Panc1 (cell line): ENCODE measurements around the gene RBM44. TPM values are rescaled to one million over a fixed set of nuclear protein-coding genes. Genes with fewer than 3 reads are reported as not detected.
"Not testable (repeated sequence)": the region's sequence is repeated elsewhere in the genome, so short reads cannot be mapped to it uniquely, and the experiment has no call there.

Source experiments
- ATAC-seq: fragments of 200-7000 bp; cut with Tn5 transposase; 2 replicates; pipeline ENCODE4 v1.9.1; 2020; ENCODE audit warnings: mild to moderate bottlenecking, moderate library complexity
- BruUV-seq: library from RNA; stranded (reverse); fragments of 400-500 nt; replicated peaks from 2 replicates; lab custom pipeline; 2021; lab: Mats Ljungman, UMichigan
- CTCF ChIA-PET: fragments of 300-600 bp; sonication (Branson Sonifier 250); formaldehyde crosslinking; loops from one replicate; lab custom pipeline; 2022; ENCODE audit warnings: antibody characterized with exemption; lab: Charles Lee
- POLR2A ChIA-PET: fragments of 300-600 bp; sonication (Branson Sonifier 250); formaldehyde crosslinking; loops from one replicate; lab custom pipeline; 2022; ENCODE audit warnings: antibody characterized with exemption; lab: Charles Lee
- DNase-seq: peaks from one replicate; pipeline ENCODE4 v3.0.0-alpha.2; 2010; ENCODE audit warnings: low read depth, low spot score
- H3K27ac ChIP-seq: 2 replicates; pipeline ENCODE4 v1.5.1; 2011; ENCODE audit warnings: mild to moderate bottlenecking, low read length, inconsistent platforms
- H3K27me3 ChIP-seq: fragments of 200-500 bp; sonication (Bioruptor generic); 2 replicates; pipeline ENCODE4 v1.6.0; 2014; ENCODE audit warnings: low read length, inconsistent platforms; ENCODE audit not compliant: control insufficient read depth, insufficient read depth
- H3K36me3 ChIP-seq: fragments of 200-500 bp; sonication (Bioruptor generic); 2 replicates; pipeline ENCODE4 v1.5.1; 2014; ENCODE audit warnings: inconsistent platforms, mild to moderate bottlenecking, low read length, moderate library complexity; ENCODE audit not compliant: control insufficient read depth, insufficient read depth
- H3K4me1 ChIP-seq: 2 replicates; pipeline ENCODE4 v1.5.1; 2011; ENCODE audit warnings: inconsistent platforms, mild to moderate bottlenecking, low read length, moderate library complexity; ENCODE audit not compliant: control insufficient read depth, insufficient read depth
- H3K4me3 ChIP-seq, 2 experiments: 2 replicates each; pipeline ENCODE4 v1.5.1; 2011 to 2012; ENCODE audit warnings: low read depth in 2 of 2, low read length in 2 of 2, mild to moderate bottlenecking in 2 of 2, inconsistent platforms in 1 of 2, moderate library complexity in 1 of 2
- H3K9me3 ChIP-seq: fragments of 200-500 bp; sonication (Bioruptor generic); 2 replicates; pipeline ENCODE4 v1.5.1; 2014; ENCODE audit warnings: low read depth, mild to moderate bottlenecking, inconsistent platforms, low read length, moderate library complexity; ENCODE audit not compliant: control insufficient read depth, insufficient read depth
- POLR2AphosphoS5 ChIP-seq: IDR thresholded peaks from 2 replicates; pipeline ENCODE4 v1.6.1; 2012; ENCODE audit warnings: mild to moderate bottlenecking, low read depth, low read length, moderate library complexity
- REST ChIP-seq, 2 experiments: IDR thresholded peaks; 2 replicates each; pipeline ENCODE4 v1.6.1; 2011 to 2012; ENCODE audit warnings: low read depth in 2 of 2, control low read depth in 1 of 2, low read length in 1 of 2, mild to moderate bottlenecking in 1 of 2, moderate library complexity in 1 of 2; ENCODE audit not compliant: insufficient read depth in 1 of 2
- SIN3A ChIP-seq: IDR thresholded peaks from 2 replicates; pipeline ENCODE4 v1.6.1; 2012; ENCODE audit warnings: low read depth, mild to moderate bottlenecking, low read length, moderate library complexity, borderline replicate concordance; ENCODE audit not compliant: insufficient read depth
- TCF7L2 ChIP-seq: IDR thresholded peaks from 2 replicates; pipeline ENCODE4 v1.6.1; 2011; ENCODE audit warnings: mild to moderate bottlenecking, low read depth, low read length, inconsistent platforms
- in situ Hi-C: cut with HindIII; loops from 2 replicates; pipeline ENCODE4 v1.10.0; 2016; ENCODE audit warnings: low sequenced_read_pairs, low pct_unique_long_range_greater_than_20kb
- intact Hi-C: fragments of 100-400 bp; cut with micrococcal nuclease; formaldehyde crosslinking; loops from one replicate; pipeline ENCODE4 v1.10.0; 2022; ENCODE audit not compliant: unreplicated experiment
- total RNA-seq: library from RNA; stranded (reverse); gene quantifications from one replicate; pipeline ENCODE4 v1.2.1, GENCODE V29; 2021; ENCODE audit not compliant: unreplicated experiment
- TF ChIP-seq, protein P1 (sequence below): fragments of 450-650 bp; IDR thresholded peaks from 2 replicates; pipeline ENCODE4 v1.5.1; 2017; ENCODE audit warnings: mild to moderate bottlenecking

RBM44 gene
- total RNA-seq, 1 experiment from 2014 or later: 0.90 TPM

DNA sequence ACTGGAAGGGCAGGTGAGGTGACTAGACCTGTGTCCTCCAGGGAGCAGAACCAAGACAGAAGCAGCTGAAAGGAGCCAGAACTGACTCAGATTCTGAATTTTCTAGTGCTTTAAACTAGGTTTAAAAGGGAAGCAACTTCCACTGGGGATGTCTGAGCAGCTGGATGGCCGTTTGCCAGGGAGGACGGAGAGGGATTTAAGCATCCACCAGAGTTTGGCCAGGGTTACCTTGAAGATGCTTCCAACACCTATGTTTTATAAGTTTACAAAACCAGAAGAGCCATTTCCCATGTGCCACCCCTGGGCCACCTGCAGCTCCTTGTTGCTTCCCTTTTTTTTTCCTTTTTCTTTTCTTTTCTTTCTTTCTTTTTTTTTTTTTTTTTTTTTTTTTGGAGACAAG, 48.6 kb upstream of the RBM44 start:
- Histone ChIP-seq H3K27me3 (no peaks in the 10 kb centered on the region), H3K4me3 (no peak overlapping the region), H3K36me3 (peaks cover 18% of the 10 kb centered on the region), H3K9me3 (no peaks in the 10 kb centered on the region), H3K27ac (no peak overlapping the region), H3K4me1 (no peaks in the 10 kb centered on the region)
- no TSS peak for BruUV-seq
- no peak for TF ChIP-seq POLR2AphosphoS5
- no peak for TF ChIP-seq TCF7L2
- no peak for TF ChIP-seq REST (IDR thresholded peaks at IDR 0.05; ENCODE audit: insufficient read depth in 1 of 2, low read depth in 2 of 2, low read length in 1 of 2)
- TF ChIP-seq, protein P1, sequence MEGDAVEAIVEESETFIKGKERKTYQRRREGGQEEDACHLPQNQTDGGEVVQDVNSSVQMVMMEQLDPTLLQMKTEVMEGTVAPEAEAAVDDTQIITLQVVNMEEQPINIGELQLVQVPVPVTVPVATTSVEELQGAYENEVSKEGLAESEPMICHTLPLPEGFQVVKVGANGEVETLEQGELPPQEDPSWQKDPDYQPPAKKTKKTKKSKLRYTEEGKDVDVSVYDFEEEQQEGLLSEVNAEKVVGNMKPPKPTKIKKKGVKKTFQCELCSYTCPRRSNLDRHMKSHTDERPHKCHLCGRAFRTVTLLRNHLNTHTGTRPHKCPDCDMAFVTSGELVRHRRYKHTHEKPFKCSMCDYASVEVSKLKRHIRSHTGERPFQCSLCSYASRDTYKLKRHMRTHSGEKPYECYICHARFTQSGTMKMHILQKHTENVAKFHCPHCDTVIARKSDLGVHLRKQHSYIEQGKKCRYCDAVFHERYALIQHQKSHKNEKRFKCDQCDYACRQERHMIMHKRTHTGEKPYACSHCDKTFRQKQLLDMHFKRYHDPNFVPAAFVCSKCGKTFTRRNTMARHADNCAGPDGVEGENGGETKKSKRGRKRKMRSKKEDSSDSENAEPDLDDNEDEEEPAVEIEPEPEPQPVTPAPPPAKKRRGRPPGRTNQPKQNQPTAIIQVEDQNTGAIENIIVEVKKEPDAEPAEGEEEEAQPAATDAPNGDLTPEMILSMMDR: no peak
- TF ChIP-seq SIN3A: no peak
- intact Hi-C loops: loop anchor here (10.0 kb wide), 1 partner anchor 155 kb away; the partner anchor contains the start of gene RAB17
- DNase-seq (no peak), ATAC-seq (no peak)
- CTCF ChIA-PET: interaction anchor here (0.7 kb wide), 1 partner anchor 183 kb away, joined by 10 read pairs; no protein-coding TSS in a partner anchor
- in situ Hi-C loops: no loop called here
- POLR2A ChIA-PET: interaction anchor here (0.7 kb wide), 1 partner anchor 51 kb away, joined by 6 read pairs; no protein-coding TSS in a partner anchor

- H3K4me3 ChIP-seq, in situ Hi-C loops, H3K27me3 ChIP-seq, intact Hi-C loops, BruUV-seq, H3K27ac ChIP-seq, H3K9me3 ChIP-seq, H3K4me1 ChIP-seq, DNase-seq, ATAC-seq: not testable (repeated sequence)
- ChIA-PET CTCF (interaction anchor here (0.7 kb wide), 1 partner anchor 182 kb away, joined by 10 read pairs; no protein-coding TSS in a partner anchor), POLR2A (interaction anchor here (0.7 kb wide), 1 partner anchor 51 kb away, joined by 6 read pairs; no protein-coding TSS in a partner anchor)
- H3K36me3 ChIP-seq: peaks cover 18% of the 10 kb centered on the region
These were observed 48.1 kb upstream of the RBM44 start for GRCh38 chr2:237750441-237750840.

DNA sequence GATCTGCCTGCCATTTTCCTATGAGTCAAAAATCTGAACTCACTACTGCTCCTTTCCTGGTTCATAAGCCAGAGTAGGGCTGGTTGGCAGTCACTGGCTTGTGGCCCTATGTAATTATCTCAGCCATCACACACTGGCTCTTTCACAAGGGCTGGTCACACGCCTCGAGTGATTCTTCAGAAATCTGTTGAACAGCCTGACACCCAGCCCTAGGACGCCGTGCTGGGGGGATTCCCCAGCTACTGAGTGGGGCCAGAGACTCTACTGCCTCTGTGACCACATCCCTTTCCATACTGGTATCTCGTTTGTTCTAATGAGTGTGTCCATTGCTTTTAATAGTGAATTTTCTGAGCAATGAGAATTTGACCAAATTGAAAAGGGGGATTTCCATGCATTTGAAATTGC, 45.8 kb upstream of the RBM44 start:
- intact Hi-C loops (no loop called here), in situ Hi-C loops (no loop called here)
- BruUV-seq: no TSS peak
- 0 out of 2 replicates have a peak, but pooled peaks have one; percentile 38 for ATAC-seq
- TF ChIP-seq TCF7L2 (no peak), SIN3A (no peak), REST (IDR thresholded peaks at IDR 0.05; ENCODE audit: insufficient read depth in 1 of 2, low read depth in 2 of 2, low read length in 1 of 2) (no peak), POLR2AphosphoS5 (no peak)
- TF ChIP-seq, protein P1: no peak
- Histone ChIP-seq H3K27ac (no peak overlapping the region), H3K36me3 (peaks cover 29% of the 10 kb centered on the region), H3K4me1 (no peaks in the 10 kb centered on the region), H3K9me3 (no peaks in the 10 kb centered on the region), H3K27me3 (no peaks in the 10 kb centered on the region), H3K4me3 (no peak overlapping the region)
- no peak for DNase-seq
- ChIA-PET CTCF (no interaction called here), POLR2A (no interaction called here)
